ENCODE measurements around the gene DNAJB1.

DNA sequence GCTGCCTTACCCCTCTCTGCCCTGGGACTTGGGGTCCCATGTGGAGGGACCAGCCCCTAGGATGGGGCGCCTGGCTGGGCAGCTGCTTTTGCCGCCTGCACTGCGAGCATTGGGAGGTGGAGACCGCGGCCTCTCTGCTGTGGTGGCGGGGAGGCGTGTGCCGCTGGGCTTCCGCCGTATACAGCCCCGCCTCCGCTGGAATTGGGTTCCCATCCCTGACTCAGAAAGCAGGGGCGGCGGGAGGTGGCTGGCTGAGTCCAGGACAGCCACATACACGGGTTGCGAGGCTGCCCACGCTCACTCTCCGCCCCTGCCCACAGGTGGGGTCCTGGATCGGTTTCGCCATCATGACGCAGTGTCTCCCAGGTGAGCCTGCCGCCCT is 47.1 kb upstream of the DNAJB1 start:
- TF ChIP-seq SPI1 (IDR thresholded peaks at IDR 0.05; ENCODE audit: low read depth, low read length) (no peak), POLR2A (IDR thresholded peaks at IDR 0.05; ENCODE audit: low read depth, low read length) (no peak), TAF1 (IDR thresholded peaks at IDR 0.05; ENCODE audit: low read depth, low read length) (no peak), POU2F2 (IDR thresholded peaks at IDR 0.05; ENCODE audit: low read depth, low read length) (no peak), POLR2AphosphoS5 (IDR thresholded peaks at IDR 0.05; ENCODE audit: low read depth, low read length) (no peak), PAX5 (IDR thresholded peaks at IDR 0.05; ENCODE audit: insufficient read depth, low read length, severe bottlenecking) (no peak)

All from GM12891 (cell line).